ENCODE results near the gene VPS37D.
A peak's percentile ranks its signal among the peaks of the same experiment; 100 is the strongest.
"Not testable (repeated sequence)": the region's sequence is repeated elsewhere in the genome, so short reads cannot be mapped to it uniquely, and the experiment has no call there.

The VPS37D gene

GRCh38 chr7:73635428-73636200 is 32.0 kb upstream of the VPS37D start:
- Mint-ChIP-seq H3K27me3 (peaks cover 35% of the 10 kb centered on the region), H3K9me3 (no peaks in the 10 kb centered on the region), H3K4me1 (ENCODE audit: low read depth) (peaks cover 4% of the 10 kb centered on the region), H3K36me3 (ENCODE audit: low read depth) (no peaks in the 10 kb centered on the region), H3K4me3 (no peak overlapping the region), H3K27ac (peak overlapping the region; percentile 0)

DNA sequence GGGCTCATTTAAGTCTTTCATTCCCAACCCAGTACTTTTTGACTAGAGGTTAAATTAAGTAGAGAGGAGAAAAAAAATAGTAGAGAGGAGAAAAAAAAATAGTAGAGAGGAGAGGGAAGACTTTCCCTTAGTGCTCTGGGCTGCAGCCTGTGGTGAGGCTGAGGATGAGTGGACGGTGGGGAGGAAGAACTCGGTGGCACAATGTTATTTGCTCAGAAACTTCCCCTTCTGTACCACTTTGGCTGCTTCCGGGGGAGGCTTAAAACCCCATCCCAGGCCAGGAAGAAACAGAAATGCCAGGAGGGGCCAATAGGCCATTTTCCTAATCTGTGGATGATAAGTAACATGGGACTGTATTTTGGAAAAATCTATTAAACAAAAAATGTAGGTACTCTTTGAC is 28.7 kb upstream of the VPS37D start:
- no peak overlapping the region for H3K27ac Mint-ChIP-seq
- H3K9me3 Mint-ChIP-seq = peaks cover 4% of the 10 kb centered on the region

DNA sequence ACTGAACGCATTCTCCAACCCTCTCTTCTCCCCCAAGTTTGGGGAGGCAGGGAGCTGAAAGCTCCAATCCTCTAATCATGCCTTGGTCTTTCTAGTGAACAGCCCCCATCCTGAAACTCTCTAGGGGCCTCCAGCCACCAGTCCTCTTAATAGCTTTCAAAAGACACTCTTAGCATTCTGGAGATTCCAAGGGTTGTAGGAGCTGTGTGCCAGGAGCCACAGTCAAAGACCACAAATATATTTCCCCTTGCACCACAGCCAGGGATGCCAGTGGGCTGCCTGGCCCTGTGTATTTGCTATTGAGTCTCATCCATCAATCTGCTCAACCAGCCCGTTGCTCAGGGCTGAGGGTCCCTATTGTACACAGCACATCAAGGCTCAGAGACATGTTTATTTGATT is 24.8 kb upstream of the VPS37D start:
- Mint-ChIP-seq H3K4me1 (ENCODE audit: low read depth) (no peaks in the 10 kb centered on the region), H3K27me3 (peaks cover 38% of the 10 kb centered on the region), H3K4me3 (no peak overlapping the region), H3K36me3 (ENCODE audit: low read depth) (no peaks in the 10 kb centered on the region), H3K27ac (no peak overlapping the region), H3K9me3 (peaks cover 4% of the 10 kb centered on the region)

More for the DNA sequence above, 28.7 kb upstream of the VPS37D start:
- H3K4me1 Mint-ChIP-seq (ENCODE audit: low read depth) = peaks cover 4% of the 10 kb centered on the region
- peaks cover 25% of the 10 kb centered on the region for H3K27me3 Mint-ChIP-seq
- H3K4me3 Mint-ChIP-seq = no peak overlapping the region
- H3K36me3 Mint-ChIP-seq (ENCODE audit: low read depth) = no peaks in the 10 kb centered on the region

DNA sequence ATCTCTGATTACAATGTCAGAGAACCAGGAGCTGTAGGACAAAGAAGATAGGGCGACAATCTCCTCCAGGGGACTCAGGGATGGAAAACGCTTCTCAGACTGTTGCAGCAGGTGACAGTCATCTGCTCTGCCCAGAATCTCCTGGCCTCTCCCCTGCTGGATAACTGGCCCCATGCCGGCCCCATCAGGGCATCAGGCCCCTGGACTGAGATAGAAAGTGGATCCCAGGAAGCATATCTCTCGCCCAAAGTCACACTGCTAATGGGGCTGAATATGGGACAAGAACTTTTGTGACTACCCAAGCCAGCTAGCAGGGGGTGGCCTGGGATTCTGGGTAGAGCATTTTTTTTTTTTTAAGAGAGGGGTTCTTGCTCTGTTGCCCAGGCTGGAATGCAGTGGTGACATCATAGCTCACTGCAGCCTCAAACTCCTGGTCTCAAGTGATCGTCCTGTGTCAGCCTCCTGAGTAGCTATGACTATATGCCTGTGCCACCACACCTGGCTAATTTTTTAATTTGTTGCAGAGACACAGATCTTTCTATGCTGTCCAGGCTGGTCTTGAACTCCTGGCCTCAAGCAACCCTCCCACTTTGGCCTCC is 22.8 kb upstream of the VPS37D start:
- Mint-ChIP-seq H3K9me3 (peaks cover 4% of the 10 kb centered on the region), H3K4me1 (ENCODE audit: low read depth) (no peaks in the 10 kb centered on the region), H3K4me3 (no peak overlapping the region), H3K27me3 (peaks cover 50% of the 10 kb centered on the region), H3K27ac (no peak overlapping the region), H3K36me3 (ENCODE audit: low read depth) (no peaks in the 10 kb centered on the region)

GRCh38 chr7:73645643-73646174 is 21.9 kb upstream of the VPS37D start:
- no peaks in the 10 kb centered on the region for H3K36me3 Mint-ChIP-seq (ENCODE audit: low read depth)

DNA sequence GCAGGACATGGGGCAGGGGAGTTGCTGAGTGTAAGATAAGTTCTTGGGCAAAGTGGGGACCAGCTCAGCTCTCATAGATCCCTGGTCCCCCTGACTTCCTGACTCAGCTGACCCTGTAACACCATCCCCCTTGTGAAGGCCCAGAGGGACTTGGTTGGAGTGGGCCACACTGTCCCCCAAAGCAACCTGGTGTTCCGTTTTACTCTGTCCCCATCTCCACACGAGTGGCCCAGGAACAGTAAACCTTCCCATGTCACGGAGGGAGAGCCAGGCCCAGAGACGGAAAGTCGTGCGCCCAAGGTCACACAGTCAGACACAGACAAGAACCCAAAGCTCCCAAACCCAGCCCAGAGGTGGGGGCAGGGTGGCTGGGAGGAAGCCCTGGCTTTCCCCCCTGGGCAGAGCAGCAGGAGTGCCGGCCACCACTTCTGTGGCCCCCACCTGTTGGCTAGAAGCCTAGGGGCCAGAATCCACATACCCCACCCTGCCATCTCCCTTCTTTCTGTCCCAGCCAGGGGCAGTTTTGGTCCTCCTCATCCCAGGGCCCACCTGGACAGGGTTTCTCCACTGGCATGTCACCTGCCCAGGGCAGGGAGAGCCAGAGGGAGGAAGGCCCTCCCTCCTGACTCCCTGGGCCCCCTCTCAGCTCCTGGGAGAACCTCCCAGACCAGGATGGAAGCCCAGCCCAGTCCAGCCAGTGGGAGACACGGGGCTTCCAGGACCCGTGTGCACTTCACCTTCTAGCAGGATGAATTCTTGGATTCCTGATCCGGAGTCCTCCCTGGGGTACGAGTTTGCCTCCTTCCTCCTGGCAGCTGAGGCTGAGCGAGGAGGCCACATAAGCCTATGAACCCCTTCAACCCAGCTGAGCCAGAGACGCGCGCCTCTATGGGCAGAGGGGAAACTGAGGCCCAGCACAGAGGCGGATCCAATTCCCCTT is 20.6 kb upstream of the VPS37D start:
- Mint-ChIP-seq H3K27ac (no peak overlapping the region), H3K27me3 (peaks cover 64% of the 10 kb centered on the region), H3K4me1 (ENCODE audit: low read depth) (no peaks in the 10 kb centered on the region), H3K9me3 (peaks cover under 1% of the 10 kb centered on the region), H3K4me3 (no peak overlapping the region), H3K36me3 (ENCODE audit: low read depth) (no peaks in the 10 kb centered on the region)

More at GRCh38 chr7:73645643-73646174, 21.9 kb upstream of the VPS37D start:
- Mint-ChIP-seq H3K4me3 (no peak overlapping the region), H3K4me1 (ENCODE audit: low read depth) (no peaks in the 10 kb centered on the region), H3K27me3 (peaks cover 59% of the 10 kb centered on the region), H3K27ac (no peak overlapping the region), H3K9me3 (peaks cover 4% of the 10 kb centered on the region)

DNA sequence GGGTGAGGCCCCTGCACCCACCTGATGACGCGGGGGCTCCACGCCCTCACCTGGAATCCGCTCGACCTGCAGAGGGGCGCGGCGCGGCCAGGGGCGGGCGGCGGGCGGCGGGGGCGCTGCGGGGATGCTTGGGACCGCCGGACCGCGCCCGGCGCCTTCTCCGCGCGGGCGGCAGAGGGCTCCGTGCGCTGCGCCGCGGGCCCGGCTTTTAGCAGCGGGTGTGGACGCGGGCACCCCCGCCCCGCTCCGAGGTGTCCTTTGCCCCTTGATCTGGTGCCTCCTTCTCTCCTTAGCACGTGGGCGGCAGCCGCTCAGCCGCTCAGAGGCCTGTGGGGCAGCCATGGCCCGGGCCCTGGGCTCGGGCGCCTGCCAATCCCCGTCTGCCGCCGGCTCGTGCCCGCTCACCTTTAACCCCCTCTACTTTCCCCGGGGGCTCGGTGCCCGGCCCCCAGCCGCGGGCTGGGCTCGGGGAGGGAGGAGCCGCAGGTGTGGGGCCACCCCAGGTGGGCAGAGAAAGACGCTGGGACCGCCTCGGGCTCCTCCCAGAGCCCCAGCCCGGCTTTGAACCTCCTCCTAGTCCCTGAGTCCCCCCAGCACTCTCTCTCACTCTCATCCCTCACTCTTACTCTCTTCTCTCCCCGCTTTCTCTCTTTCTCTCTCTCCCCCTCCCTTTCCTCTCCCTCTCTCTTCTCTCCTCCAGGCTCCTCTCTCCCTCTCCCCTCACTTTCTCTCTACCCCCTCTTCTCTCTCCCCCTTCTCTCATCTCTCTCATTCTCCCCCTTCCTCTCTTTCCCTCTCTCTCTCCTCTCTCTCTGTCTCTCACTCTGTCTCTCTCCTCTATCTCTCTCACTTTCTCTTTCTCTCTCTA is 19.7 kb upstream of the VPS37D start:
- Mint-ChIP-seq H3K27ac (no peak overlapping the region), H3K4me3 (peak overlapping the region; percentile 14), H3K27me3 (peaks cover 68% of the 10 kb centered on the region), H3K9me3 (no peaks in the 10 kb centered on the region), H3K36me3 (ENCODE audit: low read depth) (no peaks in the 10 kb centered on the region), H3K4me1 (ENCODE audit: low read depth) (peaks cover 4% of the 10 kb centered on the region)

GRCh38 chr7:73648593-73649332 is 18.9 kb upstream of the VPS37D start:
- H3K4me1 Mint-ChIP-seq (ENCODE audit: low read depth) = peaks cover 4% of the 10 kb centered on the region
- no peaks in the 10 kb centered on the region for H3K36me3 Mint-ChIP-seq (ENCODE audit: low read depth)
- H3K27me3 Mint-ChIP-seq = peaks cover 74% of the 10 kb centered on the region
- H3K4me3 Mint-ChIP-seq = peak overlapping the region; percentile 14
- H3K27ac Mint-ChIP-seq = no peak overlapping the region
- no peaks in the 10 kb centered on the region for H3K9me3 Mint-ChIP-seq

- H3K4me3 Mint-ChIP-seq = no peak overlapping the region
- peaks cover 4% of the 10 kb centered on the region for H3K4me1 Mint-ChIP-seq (ENCODE audit: low read depth)
- H3K9me3 Mint-ChIP-seq = no peaks in the 10 kb centered on the region
- H3K36me3 Mint-ChIP-seq (ENCODE audit: low read depth) = no peaks in the 10 kb centered on the region
- H3K27me3 Mint-ChIP-seq = peaks cover 72% of the 10 kb centered on the region
- H3K27ac Mint-ChIP-seq = no peak overlapping the region
Observed at GRCh38 chr7:73649576-73649975, 18.1 kb upstream of the VPS37D start.

DNA sequence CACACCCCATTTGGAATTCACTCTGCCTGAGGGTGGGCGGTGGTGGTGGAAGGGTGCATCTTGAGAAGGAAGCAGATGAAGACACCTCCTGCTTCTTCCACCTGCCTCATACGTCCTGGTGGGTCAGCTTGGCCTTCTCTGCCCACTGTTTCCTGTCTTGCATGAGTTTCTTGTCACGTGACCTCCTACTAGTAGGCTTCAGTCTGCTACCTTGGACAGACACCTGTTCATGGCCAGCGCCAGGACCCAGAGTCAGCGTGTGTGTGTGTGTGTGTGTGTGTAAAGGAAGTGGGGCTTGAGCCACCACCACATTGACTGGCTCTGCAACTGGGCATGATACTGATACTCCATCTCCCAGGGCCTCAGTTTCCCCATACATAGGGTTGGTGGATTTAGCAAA is 17.1 kb upstream of the VPS37D start:
- no peaks in the 10 kb centered on the region for H3K9me3 Mint-ChIP-seq
- peaks cover 68% of the 10 kb centered on the region for H3K27me3 Mint-ChIP-seq
- peaks cover 4% of the 10 kb centered on the region for H3K4me1 Mint-ChIP-seq (ENCODE audit: low read depth)
- H3K27ac Mint-ChIP-seq = no peak overlapping the region
- H3K4me3 Mint-ChIP-seq = no peak overlapping the region
- no peaks in the 10 kb centered on the region for H3K36me3 Mint-ChIP-seq (ENCODE audit: low read depth)

GRCh38 chr7:73652541-73652949 is 15.1 kb upstream of the VPS37D start:
- Mint-ChIP-seq H3K4me3 (no peak overlapping the region), H3K9me3 (no peaks in the 10 kb centered on the region), H3K27me3 (peaks cover 55% of the 10 kb centered on the region), H3K36me3 (ENCODE audit: low read depth) (no peaks in the 10 kb centered on the region), H3K4me1 (ENCODE audit: low read depth) (peaks cover 4% of the 10 kb centered on the region), H3K27ac (no peak overlapping the region)

- H3K27me3 Mint-ChIP-seq = peaks cover 33% of the 10 kb centered on the region
- not testable (repeated sequence) for H3K27ac Mint-ChIP-seq; H3K4me3 Mint-ChIP-seq; H3K4me1 Mint-ChIP-seq (ENCODE audit: low read depth); H3K36me3 Mint-ChIP-seq (ENCODE audit: low read depth); H3K9me3 Mint-ChIP-seq
Observed at GRCh38 chr7:73655309-73655708, 12.3 kb upstream of the VPS37D start.

GRCh38 chr7:73659983-73660382 is 7.6 kb upstream of the VPS37D start:
- H3K9me3 Mint-ChIP-seq = no peaks in the 10 kb centered on the region
- no peak overlapping the region for H3K4me3 Mint-ChIP-seq
- no peak overlapping the region for H3K27ac Mint-ChIP-seq
- H3K4me1 Mint-ChIP-seq (ENCODE audit: low read depth) = no peaks in the 10 kb centered on the region
- H3K36me3 Mint-ChIP-seq (ENCODE audit: low read depth) = no peaks in the 10 kb centered on the region
- H3K27me3 Mint-ChIP-seq = peaks cover 28% of the 10 kb centered on the region
